ENCODE data around the gene SHE.

SHE gene

DNA sequence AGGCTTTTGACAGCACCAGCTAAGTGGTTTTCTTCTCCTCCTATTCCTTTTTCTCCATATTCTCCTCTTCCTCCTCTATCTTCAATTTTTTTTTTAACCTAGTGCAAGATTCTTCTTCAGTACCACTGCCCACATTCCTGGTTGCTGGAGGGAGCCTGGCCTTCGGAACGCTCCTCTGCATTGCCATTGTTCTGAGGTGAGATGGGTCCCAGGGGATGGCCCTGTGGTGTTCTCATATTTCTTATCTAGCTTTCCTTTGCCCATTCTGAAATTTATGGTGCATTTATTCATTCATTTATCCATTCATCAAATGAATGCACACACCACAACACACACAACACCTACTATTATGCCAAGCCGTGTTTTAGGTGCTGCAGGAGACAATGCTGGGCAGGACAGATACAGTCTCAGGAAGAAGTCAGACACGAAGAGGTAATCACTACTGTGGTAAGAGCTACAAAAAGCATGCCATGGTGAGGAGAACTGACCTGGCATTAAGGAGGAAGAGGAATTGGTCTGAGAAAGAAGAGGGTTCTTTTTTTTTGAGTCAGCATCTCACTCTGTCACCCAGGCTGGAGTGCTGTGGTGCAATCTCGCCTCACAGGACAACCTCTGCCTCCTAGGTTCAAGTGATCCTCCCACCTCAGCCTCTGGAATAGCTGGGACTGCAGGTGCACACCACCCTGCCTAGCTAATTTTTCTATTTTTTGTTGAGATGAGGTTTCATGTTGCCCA is 47.7 kb downstream of the SHE start:
- H3K27ac Mint-ChIP-seq, result peak overlapping the region; percentile 11

DNA sequence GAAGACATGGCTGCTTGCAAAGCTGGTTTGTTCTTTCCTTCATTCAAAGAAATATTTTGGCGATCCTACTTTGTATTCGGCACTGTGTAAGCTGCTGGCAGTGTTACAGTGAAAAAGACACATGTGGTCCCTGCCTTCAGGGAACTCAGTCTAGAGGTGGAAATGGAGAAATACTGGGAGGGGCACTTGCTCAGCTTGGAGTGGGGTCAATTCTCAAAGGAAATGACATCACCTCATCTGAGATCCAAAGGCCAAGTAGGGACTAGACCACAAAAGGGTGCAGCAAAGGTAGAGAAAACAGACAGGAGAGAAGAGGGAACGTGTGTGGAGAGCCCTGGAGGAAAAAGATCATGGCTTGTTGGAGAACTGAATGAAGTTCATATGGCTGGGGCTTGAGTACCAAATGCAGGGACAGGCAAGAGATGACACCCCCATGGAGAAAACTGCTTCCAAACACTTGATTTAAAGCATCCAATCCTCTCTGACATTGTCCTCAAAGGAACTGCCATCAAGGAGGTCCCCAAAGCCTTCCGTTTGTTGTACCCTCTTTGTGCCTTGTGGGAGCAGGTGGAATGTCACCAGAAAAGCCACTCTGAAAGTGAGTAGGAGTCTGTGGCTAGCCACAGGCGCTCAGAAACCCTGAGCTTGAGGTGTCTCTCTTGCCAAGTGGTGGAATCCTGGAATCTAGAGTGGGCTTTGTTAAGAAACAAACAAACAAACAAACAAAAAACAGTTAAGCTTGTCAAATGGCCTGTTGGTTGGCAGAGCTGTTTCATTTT is 48.4 kb downstream of the SHE start:
- no peak overlapping the region for H3K27ac Mint-ChIP-seq

More for the DNA sequence above, 47.7 kb downstream of the SHE start:
- H3K9me3 Mint-ChIP-seq (ENCODE audit: low read depth), result no peaks in the 10 kb centered on the region
- peaks cover 22% of the 10 kb centered on the region for H3K36me3 Mint-ChIP-seq
- H3K4me1 Mint-ChIP-seq (ENCODE audit: low read depth), result peaks cover 18% of the 10 kb centered on the region
- H3K27me3 Mint-ChIP-seq, result no peaks in the 10 kb centered on the region
- H3K4me3 Mint-ChIP-seq, result no peak overlapping the region

DNA sequence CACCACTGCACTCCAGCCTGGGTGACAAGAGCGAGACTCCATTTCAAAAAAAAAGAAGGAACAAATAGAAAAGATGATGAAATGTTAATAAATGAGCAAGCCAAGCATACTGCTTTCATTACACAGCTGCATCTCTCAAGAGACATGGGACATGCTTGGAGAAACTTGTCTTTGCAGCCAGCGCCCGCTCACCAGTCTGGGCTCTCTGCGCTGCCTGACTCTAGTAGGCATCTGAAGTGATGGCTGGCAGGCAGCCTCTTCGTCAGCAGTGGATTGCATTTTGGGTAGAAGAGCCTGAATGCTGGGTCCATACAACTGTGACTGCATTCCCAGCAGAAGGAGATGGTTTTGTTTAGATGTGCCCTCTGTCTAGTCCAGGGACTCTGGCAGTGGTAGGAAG is 49.1 kb downstream of the SHE start:
- H3K9me3 Mint-ChIP-seq (ENCODE audit: low read depth), result no peaks in the 10 kb centered on the region
- no peak overlapping the region for H3K27ac Mint-ChIP-seq
- no peaks in the 10 kb centered on the region for H3K27me3 Mint-ChIP-seq
- no peak overlapping the region for H3K4me3 Mint-ChIP-seq
- peaks cover 18% of the 10 kb centered on the region for H3K4me1 Mint-ChIP-seq (ENCODE audit: low read depth)
- H3K36me3 Mint-ChIP-seq, result peaks cover 26% of the 10 kb centered on the region

More for the DNA sequence above, 48.4 kb downstream of the SHE start:
- Mint-ChIP-seq H3K27me3 (no peaks in the 10 kb centered on the region), H3K36me3 (peaks cover 23% of the 10 kb centered on the region), H3K9me3 (ENCODE audit: low read depth) (no peaks in the 10 kb centered on the region), H3K4me3 (no peak overlapping the region), H3K4me1 (ENCODE audit: low read depth) (peaks cover 18% of the 10 kb centered on the region)

DNA sequence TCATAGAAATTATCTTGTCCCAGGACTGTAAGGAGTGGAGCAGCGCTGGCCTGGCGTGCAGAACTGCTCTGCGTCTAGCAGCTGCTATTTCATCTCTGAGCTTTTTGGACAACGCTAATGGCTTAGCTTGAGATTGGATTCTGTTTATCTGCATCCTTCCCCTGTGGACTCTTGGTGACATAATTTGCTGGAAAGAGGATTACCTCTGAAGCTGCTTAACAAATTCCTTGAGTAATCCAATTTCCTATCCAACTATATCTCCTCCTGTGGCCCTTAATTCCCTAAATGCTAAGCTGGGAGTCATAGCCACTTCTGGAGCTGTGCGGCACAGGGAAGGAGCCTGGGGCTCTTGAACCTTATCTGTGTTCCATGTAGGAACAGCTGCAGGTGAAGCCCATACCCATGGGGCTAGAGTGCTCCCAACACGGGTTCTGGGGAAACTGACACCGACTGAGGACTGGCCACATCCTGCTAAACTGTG is 53.8 kb downstream of the SHE start:
- Mint-ChIP-seq H3K9me3 (ENCODE audit: low read depth) (no peaks in the 10 kb centered on the region), H3K27me3 (no peaks in the 10 kb centered on the region), H3K36me3 (peaks cover 23% of the 10 kb centered on the region), H3K4me1 (ENCODE audit: low read depth) (peaks cover 23% of the 10 kb centered on the region), H3K27ac (no peak overlapping the region), H3K4me3 (no peak overlapping the region)

DNA sequence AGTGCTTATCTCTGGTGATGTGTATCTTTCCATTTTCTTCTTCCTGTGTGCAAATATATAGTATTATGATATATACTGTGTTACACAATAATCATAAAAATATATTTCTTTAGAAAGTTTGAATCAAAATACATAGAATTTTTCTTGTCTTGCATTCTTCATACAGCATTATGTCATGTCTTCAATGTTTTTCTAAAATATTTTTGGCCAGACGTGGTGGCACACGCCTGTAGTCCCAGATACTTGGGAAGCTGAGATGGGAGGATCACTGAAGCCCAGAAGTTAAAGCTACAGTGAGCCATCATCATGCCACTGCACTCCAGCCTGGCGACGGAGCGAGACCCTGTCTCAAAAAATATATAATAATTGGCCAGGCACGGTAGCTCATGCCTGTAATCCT is 55.4 kb downstream of the SHE start:
- Mint-ChIP-seq H3K36me3 (peaks cover 26% of the 10 kb centered on the region), H3K4me3 (no peak overlapping the region), H3K27me3 (no peaks in the 10 kb centered on the region), H3K9me3 (ENCODE audit: low read depth) (no peaks in the 10 kb centered on the region), H3K4me1 (ENCODE audit: low read depth) (peaks cover 30% of the 10 kb centered on the region), H3K27ac (no peak overlapping the region)

DNA sequence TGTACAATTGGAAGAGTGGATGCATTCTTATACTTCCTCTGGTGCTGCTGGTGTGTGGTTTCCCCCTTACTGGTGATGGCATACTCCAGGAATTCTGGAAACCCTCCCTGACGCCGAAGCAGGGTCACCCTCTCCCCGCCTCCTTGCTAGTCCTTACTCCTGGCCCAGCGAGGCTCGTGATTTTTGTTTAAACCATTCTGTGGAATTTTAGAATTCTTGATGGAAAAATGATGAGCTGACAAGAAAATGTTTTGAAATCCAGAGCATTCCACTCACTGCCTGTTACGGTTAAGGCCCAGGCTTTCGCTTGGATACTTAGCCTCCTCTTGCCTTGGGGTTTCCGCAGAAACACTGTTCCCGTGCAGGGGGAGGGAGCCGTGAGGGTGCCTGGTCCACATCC is 55.9 kb downstream of the SHE start:
- H3K4me3 Mint-ChIP-seq, result no peak overlapping the region
- H3K9me3 Mint-ChIP-seq (ENCODE audit: low read depth), result no peaks in the 10 kb centered on the region
- H3K36me3 Mint-ChIP-seq, result peaks cover 27% of the 10 kb centered on the region

DNA sequence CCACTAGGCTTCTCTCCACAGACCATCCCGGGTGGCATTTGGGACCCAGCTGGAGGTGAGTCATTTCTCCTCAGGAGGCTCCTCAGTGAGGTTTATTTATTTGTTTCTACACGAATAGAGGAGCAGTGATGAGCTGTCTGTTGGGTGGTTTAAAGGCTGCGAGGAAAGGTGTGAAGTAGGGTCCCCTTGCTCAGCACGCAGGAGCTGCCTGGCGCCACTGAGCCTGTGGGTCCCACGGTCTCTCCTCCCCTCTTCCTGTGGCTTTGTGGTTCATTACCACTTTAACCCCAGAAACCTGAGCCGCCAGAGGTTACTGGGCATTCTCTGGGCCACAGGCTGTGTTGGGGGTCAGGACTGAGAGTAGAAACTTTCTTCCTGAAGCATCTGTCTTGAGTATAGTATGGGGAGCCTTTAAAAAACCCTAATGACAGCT is 57.2 kb downstream of the SHE start:
- H3K36me3 Mint-ChIP-seq, result peaks cover 29% of the 10 kb centered on the region
- H3K27me3 Mint-ChIP-seq, result no peaks in the 10 kb centered on the region
- H3K9me3 Mint-ChIP-seq (ENCODE audit: low read depth), result no peaks in the 10 kb centered on the region
- H3K27ac Mint-ChIP-seq, result peak overlapping the region; percentile 50
- peaks cover 47% of the 10 kb centered on the region for H3K4me1 Mint-ChIP-seq (ENCODE audit: low read depth)
- no peak overlapping the region for H3K4me3 Mint-ChIP-seq

More for the DNA sequence above, 55.9 kb downstream of the SHE start:
- Mint-ChIP-seq H3K27ac (peak overlapping the region; percentile 22), H3K4me1 (ENCODE audit: low read depth) (peaks cover 35% of the 10 kb centered on the region), H3K27me3 (no peaks in the 10 kb centered on the region)

DNA sequence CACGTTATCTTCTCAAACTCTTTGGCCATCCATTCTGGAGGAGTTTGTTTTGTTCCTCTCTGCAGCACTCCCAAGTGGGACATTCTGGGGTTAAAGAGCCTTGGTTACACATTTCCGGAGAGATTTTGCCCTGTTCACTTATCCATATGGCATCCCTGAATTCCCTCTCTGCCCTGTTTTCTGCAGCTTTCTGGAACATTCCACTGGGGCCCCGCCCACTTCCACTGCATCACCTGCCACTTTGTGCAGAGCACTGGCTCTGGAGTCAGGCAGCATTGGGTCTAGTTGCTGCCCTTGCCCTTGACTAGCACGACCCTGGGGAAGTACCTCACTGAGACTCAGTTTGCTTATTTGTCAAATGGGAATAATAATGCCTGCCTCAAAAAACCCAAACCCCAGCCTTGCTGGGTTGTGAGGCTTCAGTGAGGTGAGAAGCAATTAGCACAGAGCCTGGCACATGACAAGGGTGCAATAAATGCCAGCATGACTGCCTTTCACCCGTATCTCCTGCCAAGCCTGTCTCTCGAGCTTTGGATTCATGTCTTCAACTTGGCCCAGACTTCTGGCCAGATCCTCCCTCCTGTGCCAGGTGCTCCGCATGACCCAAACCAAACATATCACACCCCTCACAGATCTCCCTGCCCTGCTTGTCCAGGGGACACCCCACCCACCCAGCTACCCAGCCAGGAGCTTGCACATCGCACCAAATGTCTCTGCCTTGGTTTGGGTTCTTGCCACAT is 58.8 kb downstream of the SHE start:
- Mint-ChIP-seq H3K27me3 (no peaks in the 10 kb centered on the region), H3K9me3 (ENCODE audit: low read depth) (no peaks in the 10 kb centered on the region), H3K36me3 (peaks cover 24% of the 10 kb centered on the region), H3K4me1 (ENCODE audit: low read depth) (peaks cover 61% of the 10 kb centered on the region), H3K4me3 (peak overlapping the region; percentile 28), H3K27ac (peak overlapping the region; percentile 28)

DNA sequence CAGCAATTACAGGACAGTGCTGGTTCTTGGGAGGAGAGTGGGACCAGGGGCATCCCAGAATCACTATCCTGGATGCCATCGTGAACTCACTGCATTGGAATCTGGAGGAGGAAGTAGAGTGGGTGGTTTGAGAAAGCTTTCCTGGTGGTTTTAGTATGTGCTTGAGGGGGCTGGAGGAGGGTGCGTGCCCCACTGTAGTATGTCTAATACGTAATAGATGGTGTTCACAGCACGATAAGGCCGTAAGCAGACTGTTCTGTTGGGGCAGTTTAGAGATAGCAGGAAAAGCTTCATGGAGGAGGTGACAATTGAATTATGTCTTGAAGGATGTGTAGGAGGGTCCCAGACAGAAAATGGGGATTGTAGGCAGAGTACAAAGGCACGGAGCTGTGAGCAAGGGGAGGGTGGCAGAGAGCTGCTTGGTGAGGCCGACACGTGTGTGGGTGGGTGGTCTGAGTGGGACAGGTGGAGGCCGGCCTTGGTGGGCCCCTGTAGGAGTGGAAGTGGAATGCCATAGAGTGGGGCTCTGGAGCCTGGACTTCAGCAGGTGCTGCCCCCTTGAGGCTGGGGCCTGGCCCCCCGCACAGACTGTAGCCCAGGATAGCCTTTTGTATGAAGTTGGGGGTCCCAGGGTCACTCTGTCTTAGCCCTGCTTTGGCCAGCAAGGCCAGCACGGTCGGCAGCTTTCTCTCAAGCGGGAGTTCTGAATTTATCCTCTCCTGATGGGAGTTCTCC is 60.0 kb downstream of the SHE start:
- Mint-ChIP-seq H3K27me3 (no peaks in the 10 kb centered on the region), H3K27ac (peak overlapping the region; percentile 98), H3K9me3 (ENCODE audit: low read depth) (no peaks in the 10 kb centered on the region), H3K4me3 (peak overlapping the region; percentile 74), H3K36me3 (peaks cover 23% of the 10 kb centered on the region), H3K4me1 (ENCODE audit: low read depth) (peaks cover 67% of the 10 kb centered on the region)

DNA sequence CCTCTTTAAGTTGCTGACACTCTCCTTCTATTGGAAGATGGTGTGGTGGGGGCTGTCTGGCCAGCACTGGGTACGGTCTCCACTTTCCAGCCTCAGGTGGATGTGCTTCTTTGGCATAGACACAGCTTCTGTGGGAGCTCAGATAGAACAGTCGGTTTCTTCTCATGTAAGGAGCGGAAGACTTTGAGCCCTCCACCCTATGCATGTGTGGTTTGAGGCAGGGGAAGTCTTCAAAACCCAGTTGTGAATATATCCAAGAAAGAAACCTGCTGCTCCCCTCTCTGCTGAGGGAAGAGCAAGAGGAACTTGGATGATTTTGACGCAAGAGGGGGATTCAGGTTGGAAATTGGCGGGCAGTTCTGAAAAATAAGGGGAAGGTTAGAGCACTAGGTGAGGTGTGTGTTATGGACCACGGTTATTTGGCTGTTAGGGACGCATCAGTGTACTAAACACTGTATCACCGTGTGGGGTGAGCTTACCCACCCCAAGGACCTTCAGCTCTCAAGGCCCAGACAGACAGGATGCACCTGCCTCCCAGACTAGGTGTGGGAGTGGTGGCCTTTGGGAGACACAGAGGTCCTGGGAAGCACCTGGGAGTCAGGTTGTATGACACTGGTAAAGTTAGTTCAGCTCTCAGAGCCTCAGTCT is 60.8 kb downstream of the SHE start:
- peak overlapping the region; percentile 98 for H3K27ac Mint-ChIP-seq
- H3K4me1 Mint-ChIP-seq (ENCODE audit: low read depth), result peaks cover 67% of the 10 kb centered on the region

DNA sequence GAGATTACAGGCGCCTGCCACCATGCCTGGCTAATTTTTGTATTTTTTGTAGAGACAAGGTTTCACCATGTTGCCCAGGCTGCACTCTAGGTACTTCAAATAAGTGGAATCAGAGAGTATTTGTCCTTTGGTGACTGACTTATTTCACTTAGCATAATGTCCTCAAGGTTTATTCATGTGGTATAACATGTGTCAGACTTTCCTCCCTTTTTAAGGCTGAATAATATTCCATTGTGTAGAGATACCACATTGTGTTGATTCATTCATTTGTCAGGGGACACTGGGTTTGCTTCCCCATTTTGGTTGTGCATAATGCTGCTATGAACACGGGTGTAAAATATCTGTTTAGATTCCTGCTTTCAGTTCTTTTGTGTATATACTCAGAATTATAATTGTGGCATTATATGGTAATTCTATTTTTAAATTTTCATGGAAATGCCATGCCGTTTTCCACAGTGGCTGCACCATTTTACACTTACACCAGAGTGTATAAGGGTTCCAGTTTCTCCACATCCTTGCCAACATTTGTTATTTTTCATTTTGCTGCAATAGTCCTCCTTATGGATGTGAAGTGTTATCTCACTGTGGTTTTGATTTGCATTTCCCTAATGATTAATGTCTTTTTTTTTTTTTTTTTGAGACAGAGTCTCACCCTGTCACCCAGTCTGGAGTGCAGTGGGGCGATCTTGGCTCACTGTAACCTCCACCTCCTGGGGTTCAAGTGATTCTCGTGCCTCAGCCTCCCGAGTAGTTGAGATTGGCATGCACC is 62.0 kb downstream of the SHE start:
- peak overlapping the region; percentile 75 for H3K4me3 Mint-ChIP-seq
- H3K27me3 Mint-ChIP-seq, result no peaks in the 10 kb centered on the region
- H3K27ac Mint-ChIP-seq, result peak overlapping the region; percentile 98
- peaks cover 59% of the 10 kb centered on the region for H3K4me1 Mint-ChIP-seq (ENCODE audit: low read depth)
- no peaks in the 10 kb centered on the region for H3K9me3 Mint-ChIP-seq (ENCODE audit: low read depth)
- peaks cover 19% of the 10 kb centered on the region for H3K36me3 Mint-ChIP-seq

More for the DNA sequence above, 60.8 kb downstream of the SHE start:
- Mint-ChIP-seq H3K36me3 (peaks cover 23% of the 10 kb centered on the region), H3K9me3 (ENCODE audit: low read depth) (no peaks in the 10 kb centered on the region), H3K4me3 (peak overlapping the region; percentile 74), H3K27me3 (no peaks in the 10 kb centered on the region)

DNA sequence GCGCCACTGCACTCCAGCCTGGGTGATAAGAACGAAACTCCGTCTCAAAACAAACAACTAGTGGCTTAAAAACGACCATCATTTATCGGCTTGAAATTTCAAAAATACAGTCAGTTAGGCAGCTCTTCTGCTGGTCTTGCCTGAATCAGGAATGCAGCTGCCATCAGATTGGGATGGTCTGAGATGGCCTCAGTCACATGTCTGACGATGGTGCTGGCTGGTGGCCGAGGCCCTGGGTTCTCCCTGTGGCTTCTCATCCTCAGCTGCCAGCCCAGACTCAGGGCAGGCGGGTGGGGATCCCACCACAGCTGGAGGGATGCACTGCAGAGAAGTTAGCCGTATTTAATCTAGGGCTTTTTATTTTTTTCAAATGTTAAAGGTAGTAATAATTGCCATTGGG is 65.8 kb downstream of the SHE start:
- Mint-ChIP-seq H3K27ac (no peak overlapping the region), H3K4me1 (ENCODE audit: low read depth) (peaks cover 52% of the 10 kb centered on the region)

DNA sequence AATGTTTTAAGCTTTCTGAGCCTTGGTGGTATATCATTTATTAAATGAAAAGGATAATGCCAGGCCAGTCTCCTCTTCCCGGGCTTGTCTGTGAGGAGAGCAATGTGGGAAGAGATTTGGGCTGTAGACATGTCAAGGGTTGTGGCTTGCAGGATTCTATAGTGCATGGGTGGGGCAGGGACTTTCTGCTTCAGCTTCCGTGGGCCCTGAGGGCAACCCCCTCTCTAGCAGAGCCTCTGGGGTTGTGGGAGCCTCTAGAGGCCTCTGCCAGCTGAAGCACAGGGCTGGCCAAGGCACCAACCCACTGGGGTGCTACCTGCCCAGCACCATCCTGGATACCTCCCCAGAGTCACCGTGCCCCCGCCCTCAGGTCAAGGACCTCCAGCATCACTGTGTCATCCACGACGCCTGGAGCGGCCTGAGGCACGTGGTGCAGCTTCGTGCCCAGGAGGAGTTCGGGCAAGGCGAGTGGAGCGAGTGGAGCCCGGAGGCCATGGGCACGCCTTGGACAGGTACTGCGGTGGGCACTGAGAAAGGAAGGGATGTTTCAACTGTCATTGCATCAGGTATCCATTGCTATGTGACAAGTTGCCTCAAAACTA is 66.5 kb downstream of the SHE start:
- H3K36me3 Mint-ChIP-seq, result peaks cover 8% of the 10 kb centered on the region
- no peak overlapping the region for H3K27ac Mint-ChIP-seq
- H3K9me3 Mint-ChIP-seq (ENCODE audit: low read depth), result no peaks in the 10 kb centered on the region
- no peak overlapping the region for H3K4me3 Mint-ChIP-seq
- H3K4me1 Mint-ChIP-seq (ENCODE audit: low read depth), result peaks cover 49% of the 10 kb centered on the region
- no peaks in the 10 kb centered on the region for H3K27me3 Mint-ChIP-seq

More for the DNA sequence above, 65.8 kb downstream of the SHE start:
- H3K27me3 Mint-ChIP-seq, result no peaks in the 10 kb centered on the region
- no peak overlapping the region for H3K4me3 Mint-ChIP-seq
- no peaks in the 10 kb centered on the region for H3K9me3 Mint-ChIP-seq (ENCODE audit: low read depth)
- H3K36me3 Mint-ChIP-seq, result peaks cover 8% of the 10 kb centered on the region

Data from activated naive CD8-positive, alpha-beta T cell (primary cell).